Caco-2 (cell line): ENCODE results near the gene AGPAT3. TPM values are rescaled to one million over a fixed set of nuclear protein-coding genes. Genes with fewer than 3 reads are reported as not detected.

Experiments used
- BruUV-seq: library from RNA; stranded (reverse); fragments of 400-500 nt; replicated peaks from 2 replicates; lab custom pipeline; 2021; lab: Mats Ljungman, UMichigan
- CTCF ChIA-PET: fragments of 300-600 bp; sonication (Branson Sonifier 250); formaldehyde crosslinking; loops from one replicate; lab custom pipeline; 2022; ENCODE audit warnings: antibody characterized with exemption; lab: Charles Lee
- POLR2A ChIA-PET: fragments of 300-600 bp; sonication (Branson Sonifier 250); formaldehyde crosslinking; loops from one replicate; lab custom pipeline; 2022; ENCODE audit warnings: antibody characterized with exemption; lab: Charles Lee
- DNase-seq, 2 experiments: peaks; one replicate each; pipeline versions ENCODE4 v3.0.0 to v3.0.0-alpha.2; 2020 to 2022
- H3K27me3 ChIP-seq: replicated peaks from 2 replicates; pipeline ENCODE4 v1.6.0; 2011; ENCODE audit warnings: low read length; ENCODE audit not compliant: control insufficient read depth, insufficient read depth
- H3K36me3 ChIP-seq: 2 replicates; pipeline ENCODE4 v1.5.1; 2011; ENCODE audit warnings: low read length; ENCODE audit not compliant: control insufficient read depth, insufficient read depth
- H3K4me1 ChIP-seq: fragments of 250-450 bp; sonication (Bioruptor Pico); 2 replicates; pipeline ENCODE4 v1.5.1; 2020; ENCODE audit warnings: mild to moderate bottlenecking
- H3K4me3 ChIP-seq: 2 replicates; pipeline ENCODE4 v1.5.1; 2011; ENCODE audit warnings: low read depth, mild to moderate bottlenecking, control low read depth, low read length
- H3K9me3 ChIP-seq: fragments of 250-450 bp; sonication (Bioruptor Pico); 2 replicates; pipeline ENCODE4 v1.5.1; 2020; ENCODE audit warnings: mild to moderate bottlenecking, moderate library complexity
- H3K27ac Mint-ChIP-seq: one replicate; pipeline ENCODE4 v1.8.0; 2022; ENCODE audit warnings: mixed read lengths; ENCODE audit not compliant: unreplicated experiment
- H3K27me3 Mint-ChIP-seq: one replicate; pipeline ENCODE4 v1.8.0; 2022; ENCODE audit warnings: mixed read lengths; ENCODE audit not compliant: insufficient read depth, unreplicated experiment
- H3K36me3 Mint-ChIP-seq: one replicate; pipeline ENCODE4 v1.8.0; 2022; ENCODE audit warnings: mild to moderate bottlenecking, mixed read lengths; ENCODE audit not compliant: insufficient read depth, unreplicated experiment
- H3K4me1 Mint-ChIP-seq: one replicate; pipeline ENCODE4 v1.8.0; 2022; ENCODE audit warnings: low read depth, mixed read lengths; ENCODE audit not compliant: unreplicated experiment
- H3K4me3 Mint-ChIP-seq: one replicate; pipeline ENCODE4 v1.8.0; 2022; ENCODE audit warnings: mild to moderate bottlenecking, moderate library complexity, mixed read lengths; ENCODE audit not compliant: unreplicated experiment
- H3K9me3 Mint-ChIP-seq: one replicate; pipeline ENCODE4 v1.8.0; 2022; ENCODE audit warnings: mixed read lengths; ENCODE audit not compliant: unreplicated experiment
- CTCF ChIP-seq, 2 experiments: fragments of 200-600 bp in 1 of 2; IDR thresholded peaks; 1 replicate in 1 of 2; 2 replicates in 1 of 2; pipeline versions ENCODE4 v1.5.1 to v1.8.0; 2011 to 2022; ENCODE audit warnings: antibody characterized with exemption in 1 of 2, control low read depth in 1 of 2, inconsistent platforms in 1 of 2, low read depth in 1 of 2, low read length in 1 of 2, mild to moderate bottlenecking in 1 of 2, moderate library complexity in 1 of 2; ENCODE audit not compliant: insufficient read depth in 1 of 2, severe bottlenecking in 1 of 2, unreplicated experiment in 1 of 2
- intact Hi-C: fragments of 100-400 bp; cut with micrococcal nuclease; formaldehyde crosslinking; loops from one replicate; pipeline ENCODE4 v1.10.0; 2022; ENCODE audit not compliant: unreplicated experiment
- total RNA-seq: library from RNA; stranded (reverse); gene quantifications from 2 replicates; pipeline ENCODE4 v1.2.3, GENCODE V29; 2022

Gene AGPAT3
- total RNA-seq, 1 experiment from 2014 or later: 61.8 TPM

GRCh38 chr21:44006017-44006619 is 141.1 kb downstream of the AGPAT3 start:
- Histone ChIP-seq H3K9me3 (no peaks in the 10 kb centered on the region), H3K4me1 (peaks cover 4% of the 10 kb centered on the region; the same call in 1 of the 2 replicates), H3K4me3 (no peak overlapping the region), H3K27me3 (no peaks in the 10 kb centered on the region), H3K36me3 (no peaks in the 10 kb centered on the region)
- no peak for TF ChIP-seq CTCF (IDR thresholded peaks at IDR 0.05; ENCODE audit: insufficient read depth in 1 of 2, low read depth in 1 of 2, low read length in 1 of 2, severe bottlenecking in 1 of 2, unreplicated experiment in 1 of 2)
- CTCF ChIA-PET: no interaction called here
- Mint-ChIP-seq H3K4me3 (no peak overlapping the region), H3K27ac (no peak overlapping the region), H3K27me3 (no peaks in the 10 kb centered on the region), H3K36me3 (peaks cover 6% of the 10 kb centered on the region), H3K4me1 (no peaks in the 10 kb centered on the region), H3K9me3 (no peaks in the 10 kb centered on the region)
- intact Hi-C loops: no loop called here
- DNase-seq: no peak
- no TSS peak for BruUV-seq
- POLR2A ChIA-PET: no interaction called here

- H3K27ac Mint-ChIP-seq: no peak overlapping the region
- H3K36me3 Mint-ChIP-seq: peaks cover 6% of the 10 kb centered on the region
- no peaks in the 10 kb centered on the region for H3K4me1 Mint-ChIP-seq
- Histone ChIP-seq H3K36me3 (no peaks in the 10 kb centered on the region), H3K4me3 (no peak overlapping the region), H3K4me1 (peaks cover 5% of the 10 kb centered on the region; the same call in 1 of the 2 replicates), H3K9me3 (no peaks in the 10 kb centered on the region), H3K27me3 (no peaks in the 10 kb centered on the region)
- no TSS peak for BruUV-seq
- TF ChIP-seq CTCF (IDR thresholded peaks at IDR 0.05; ENCODE audit: insufficient read depth in 1 of 2, low read depth in 1 of 2, low read length in 1 of 2, severe bottlenecking in 1 of 2, unreplicated experiment in 1 of 2): no peak
- H3K4me3 Mint-ChIP-seq: no peak overlapping the region
- DNase-seq: no peak
- POLR2A ChIA-PET: no interaction called here
- intact Hi-C loops: no loop called here
- no peaks in the 10 kb centered on the region for H3K27me3 Mint-ChIP-seq
- H3K9me3 Mint-ChIP-seq: no peaks in the 10 kb centered on the region
- CTCF ChIA-PET: no interaction called here
These were observed 141.6 kb downstream of the AGPAT3 start for GRCh38 chr21:44006656-44007055.

- H3K4me1 ChIP-seq: peaks cover 5% of the 10 kb centered on the region; the same call in 1 of the 2 replicates
- no peak for DNase-seq
- BruUV-seq: no TSS peak
- TF ChIP-seq CTCF (IDR thresholded peaks at IDR 0.05; ENCODE audit: insufficient read depth in 1 of 2, low read depth in 1 of 2, low read length in 1 of 2, severe bottlenecking in 1 of 2, unreplicated experiment in 1 of 2): no peak
- H3K9me3 ChIP-seq: no peaks in the 10 kb centered on the region
- Mint-ChIP-seq H3K4me1 (no peaks in the 10 kb centered on the region), H3K27ac (no peak overlapping the region), H3K9me3 (no peaks in the 10 kb centered on the region), H3K4me3 (no peak overlapping the region), H3K36me3 (peaks cover 13% of the 10 kb centered on the region), H3K27me3 (no peaks in the 10 kb centered on the region)
- no peaks in the 10 kb centered on the region for H3K36me3 ChIP-seq
- no peak overlapping the region for H3K4me3 ChIP-seq
- intact Hi-C loops: no loop called here
- ChIA-PET CTCF (no interaction called here), POLR2A (no interaction called here)
- no peaks in the 10 kb centered on the region for H3K27me3 ChIP-seq
These were observed 145.4 kb downstream of the AGPAT3 start for GRCh38 chr21:44010429-44010828.
